Hepatocyte (in vitro differentiated cells): ENCODE measurements around the gene ATOH1.

Experiments used
- EZH2 ChIP-seq: fragments of 200-600 bp; sonication (generic); IDR thresholded peaks from 2 replicates; pipeline ENCODE4 v1.6.1; 2016; ENCODE audit warnings: antibody characterized with exemption, mild to moderate bottlenecking, borderline replicate concordance
- EZH2phosphoT487 ChIP-seq: fragments of 200-600 bp; sonication (generic); IDR thresholded peaks from one replicate; pipeline ENCODE4 v1.6.1; 2018; ENCODE audit warnings: antibody characterized with exemption, mild to moderate bottlenecking, low read depth, moderate library complexity; ENCODE audit not compliant: unreplicated experiment, severe bottlenecking
- TF ChIP-seq, protein P1 (sequence below): fragments of 200-600 bp; sonication (generic); IDR thresholded peaks from 2 replicates; pipeline ENCODE4 v1.5.1; 2016; ENCODE audit warnings: antibody characterized with exemption, mild to moderate bottlenecking; ENCODE audit not compliant: poor library complexity

DNA sequence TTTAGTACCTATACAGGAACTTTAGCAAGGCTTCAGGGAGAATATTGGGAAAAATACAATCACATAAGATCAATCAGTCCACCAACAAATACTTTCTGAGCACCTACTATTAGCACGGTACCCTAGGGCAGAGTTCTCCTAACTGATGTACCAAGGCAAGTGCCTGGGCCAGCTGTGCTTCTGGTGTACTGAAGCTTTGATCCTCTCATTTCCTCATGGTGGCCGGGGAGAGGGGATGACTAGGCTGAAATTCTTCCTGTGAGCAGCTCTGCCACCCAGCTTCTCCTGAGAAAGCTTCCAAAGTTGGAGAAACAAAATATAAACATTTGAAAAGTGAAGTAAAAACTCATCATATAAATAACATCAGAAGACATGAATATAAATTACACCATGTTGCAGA is 49.3 kb upstream of the ATOH1 start:
- TF ChIP-seq, protein P1, sequence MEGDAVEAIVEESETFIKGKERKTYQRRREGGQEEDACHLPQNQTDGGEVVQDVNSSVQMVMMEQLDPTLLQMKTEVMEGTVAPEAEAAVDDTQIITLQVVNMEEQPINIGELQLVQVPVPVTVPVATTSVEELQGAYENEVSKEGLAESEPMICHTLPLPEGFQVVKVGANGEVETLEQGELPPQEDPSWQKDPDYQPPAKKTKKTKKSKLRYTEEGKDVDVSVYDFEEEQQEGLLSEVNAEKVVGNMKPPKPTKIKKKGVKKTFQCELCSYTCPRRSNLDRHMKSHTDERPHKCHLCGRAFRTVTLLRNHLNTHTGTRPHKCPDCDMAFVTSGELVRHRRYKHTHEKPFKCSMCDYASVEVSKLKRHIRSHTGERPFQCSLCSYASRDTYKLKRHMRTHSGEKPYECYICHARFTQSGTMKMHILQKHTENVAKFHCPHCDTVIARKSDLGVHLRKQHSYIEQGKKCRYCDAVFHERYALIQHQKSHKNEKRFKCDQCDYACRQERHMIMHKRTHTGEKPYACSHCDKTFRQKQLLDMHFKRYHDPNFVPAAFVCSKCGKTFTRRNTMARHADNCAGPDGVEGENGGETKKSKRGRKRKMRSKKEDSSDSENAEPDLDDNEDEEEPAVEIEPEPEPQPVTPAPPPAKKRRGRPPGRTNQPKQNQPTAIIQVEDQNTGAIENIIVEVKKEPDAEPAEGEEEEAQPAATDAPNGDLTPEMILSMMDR, result no peak
- TF ChIP-seq EZH2, result no peak
- no peak for TF ChIP-seq EZH2phosphoT487
